COLO668 (cell line): ENCODE measurements around the gene OR4C6.

Experiments used
- DNase-seq: peaks from one replicate; lab custom pipeline; 2025; ENCODE audit not compliant: unreplicated experiment; lab: John Stamatoyannopoulos, UW

OR4C6 gene

DNA sequence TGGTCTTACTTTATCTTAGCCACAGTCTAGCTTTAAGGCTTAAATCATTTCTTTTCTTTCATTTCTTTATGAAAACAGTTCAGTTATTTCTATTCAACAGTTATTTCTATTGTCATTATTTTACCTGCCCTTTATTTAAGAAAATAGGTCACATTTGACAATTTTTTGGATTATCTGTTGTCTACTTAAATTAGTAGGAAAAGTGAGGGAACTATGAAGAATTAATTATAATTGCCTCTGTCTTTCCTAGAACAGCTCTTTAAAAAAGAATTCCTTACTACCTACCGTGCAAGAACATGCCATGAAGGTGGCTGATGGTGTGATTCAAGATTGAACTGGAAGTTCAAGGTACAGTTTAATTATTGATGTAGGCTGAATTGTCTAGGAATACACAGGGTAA is at the start of gene OR4C6:
Gene OR4C6, plus strand, starts transcription at position 301 of the 400 bp plus-strand sequence. CDS start 2,966 bp downstream, outside the sequence.
- DNase-seq = no peak

DNA sequence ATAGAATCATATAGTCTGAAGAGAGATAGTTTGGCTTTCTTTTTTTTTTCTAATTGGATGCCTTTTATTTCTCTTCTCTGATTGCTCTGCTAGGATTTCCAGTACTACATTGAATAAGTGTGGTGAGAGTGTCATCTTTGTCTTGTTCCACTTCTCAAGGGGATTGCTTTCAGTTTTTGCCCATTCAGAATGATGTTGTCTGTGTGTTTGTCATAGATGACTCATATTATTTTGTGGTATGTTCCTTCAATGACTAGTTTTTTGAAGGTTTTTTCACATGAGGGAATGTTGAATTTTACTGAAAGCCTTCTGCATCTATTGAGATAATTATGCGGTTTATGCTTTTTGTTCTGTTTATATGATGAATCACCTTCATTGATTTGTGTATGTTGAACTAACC is 37.5 kb upstream of the OR4C6 start:
- DNase-seq = no peak

DNA sequence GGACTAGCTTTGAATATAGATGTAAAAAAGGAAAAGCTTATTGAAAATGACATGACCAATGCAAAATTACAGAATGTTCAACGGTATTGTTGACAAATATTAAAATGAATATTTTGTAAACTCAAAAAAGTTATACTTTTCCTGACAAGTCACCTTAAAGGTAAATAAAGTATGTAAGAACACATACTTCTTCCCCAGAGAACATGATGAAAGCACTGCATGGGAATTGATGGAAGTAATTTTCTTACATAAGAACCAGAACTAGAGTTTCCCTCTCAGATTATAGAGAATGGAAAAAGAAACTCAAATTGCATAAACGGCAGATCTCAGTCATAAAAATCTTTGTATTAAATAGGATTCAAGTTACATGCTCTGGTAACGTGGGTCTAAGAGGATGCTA is 27.2 kb upstream of the OR4C6 start, which contains the start of gene OR4P4:
Gene OR4P4, plus strand, starts transcription at position 301 of the 400 bp plus-strand sequence.
- no peak for DNase-seq

DNA sequence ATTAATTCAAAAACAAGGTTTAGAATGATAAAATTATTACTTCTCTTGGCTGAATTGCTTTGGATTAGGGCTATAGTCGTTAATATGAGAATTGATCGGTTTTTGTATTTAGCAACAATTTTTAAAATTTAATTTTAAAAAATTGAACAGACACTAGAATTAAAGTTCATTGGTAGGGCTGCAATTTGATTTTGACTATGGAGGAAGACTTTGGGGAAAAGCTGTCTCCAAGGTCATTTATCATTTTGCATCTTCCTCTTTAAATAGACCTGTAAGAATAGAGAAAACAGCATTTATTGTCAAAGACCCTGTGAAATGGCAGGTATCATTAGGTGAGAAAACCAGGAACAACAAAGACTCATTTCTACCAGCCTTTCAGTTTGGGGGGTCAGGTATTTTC is 14.0 kb upstream of the OR4C6 start, which contains the start of gene OR4S2:
Gene OR4S2, plus strand, starts transcription at position 301 of the 400 bp plus-strand sequence. CDS start 2,577 bp downstream, outside the sequence.
- DNase-seq = no peak

DNA sequence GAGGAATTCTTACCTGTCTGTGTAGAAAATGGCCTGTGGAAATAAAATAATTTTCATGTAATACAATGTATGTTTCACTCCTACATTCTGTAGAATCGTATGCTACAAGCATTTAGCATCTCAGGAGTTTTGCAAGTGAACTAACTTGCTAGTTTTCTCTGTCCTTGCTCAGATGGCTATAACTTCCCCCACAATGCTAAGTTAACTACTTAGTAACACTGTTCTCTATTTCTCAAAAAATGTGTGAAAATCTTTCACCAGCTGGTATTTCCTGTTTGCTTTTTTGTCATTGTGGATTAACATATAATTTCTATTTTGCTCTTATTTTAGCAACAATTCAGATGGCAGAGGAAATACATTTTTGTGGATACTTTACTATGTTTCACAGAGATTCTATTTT is 9.4 kb upstream of the OR4C6 start:
- no peak for DNase-seq

DNA sequence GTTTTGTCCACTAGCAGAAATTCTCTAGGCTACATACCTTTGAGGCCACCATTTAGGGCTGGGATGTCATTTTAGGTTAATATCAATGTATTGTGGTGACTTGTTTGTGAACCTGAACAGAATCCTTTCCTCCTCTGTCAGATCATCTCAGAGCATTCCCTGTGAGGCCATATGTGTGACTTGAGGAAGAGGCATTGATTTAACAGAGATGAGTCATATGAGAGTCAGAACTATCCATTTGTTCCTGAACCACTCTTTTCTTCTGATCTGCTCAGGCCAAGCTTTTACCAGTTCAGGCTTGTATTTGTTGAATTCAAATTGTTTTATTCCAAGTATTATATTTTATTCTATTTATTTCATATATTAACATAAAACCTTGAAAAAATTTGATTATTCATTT is 6.9 kb upstream of the OR4C6 start:
- DNase-seq = no peak

DNA sequence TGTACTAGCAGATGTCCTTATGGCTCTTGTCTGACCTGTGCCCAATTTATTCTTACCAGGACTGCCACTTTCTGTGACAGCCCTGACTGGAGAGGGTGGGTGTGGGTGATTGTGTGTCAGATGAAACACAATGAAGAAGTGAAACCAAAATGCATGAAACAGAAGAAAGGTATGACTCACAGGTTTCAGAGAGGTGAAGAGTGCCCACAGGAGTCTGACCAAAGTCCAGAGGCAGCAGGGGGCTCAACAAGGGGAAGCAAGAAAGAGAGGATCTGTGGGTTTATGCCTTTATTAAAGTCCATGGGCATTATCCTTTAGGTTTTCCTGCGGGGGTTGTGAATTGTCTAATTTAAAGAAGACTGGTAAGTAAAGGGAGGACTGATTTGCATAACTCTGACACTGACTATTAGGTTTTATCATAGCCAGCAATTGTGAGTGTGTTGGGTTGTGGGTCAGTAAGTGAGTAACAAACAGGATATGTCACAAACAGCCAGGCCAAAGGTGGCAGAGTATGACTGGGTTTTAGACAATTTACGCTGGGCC is 3.9 kb upstream of the OR4C6 start:
- DNase-seq = no peak

DNA sequence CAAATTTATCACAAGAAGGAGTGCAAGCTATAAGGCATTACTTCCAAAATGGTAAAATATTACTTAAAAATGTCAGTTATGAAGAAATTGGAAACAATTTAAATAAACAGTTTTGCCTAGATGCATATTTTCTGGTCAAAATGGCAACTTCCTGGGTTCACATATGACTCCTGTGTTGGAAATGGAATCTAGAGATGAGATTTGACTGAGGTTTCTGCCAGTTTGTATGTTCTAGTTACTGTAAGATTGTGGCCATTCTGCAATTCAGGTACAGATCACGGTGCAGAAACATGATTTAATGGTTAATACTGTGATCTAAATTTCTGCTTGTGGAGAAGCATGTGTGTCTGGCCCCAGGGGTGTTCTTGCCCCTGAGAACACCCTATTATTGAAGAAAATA is 3.4 kb upstream of the OR4C6 start:
- DNase-seq = no peak

DNA sequence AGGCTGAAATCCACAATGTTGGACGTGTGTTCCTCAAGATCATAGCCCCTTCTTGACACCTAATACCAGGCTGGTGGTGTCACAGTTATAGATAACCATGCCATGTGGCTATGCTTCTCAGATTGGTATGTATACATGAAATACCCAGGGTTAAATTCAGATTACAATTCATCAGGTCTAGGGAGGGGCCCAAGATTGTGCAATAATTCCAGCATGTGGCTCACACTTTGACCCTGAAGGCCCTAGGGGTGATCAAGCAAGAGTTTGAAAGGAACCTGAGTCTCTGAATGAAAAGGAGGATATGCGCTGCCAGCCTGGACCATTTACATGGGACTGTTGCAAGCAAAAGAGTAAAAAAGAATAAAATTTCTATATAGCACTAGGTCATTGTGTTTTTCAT is 7.4 kb downstream of the OR4C6 start:
- no peak for DNase-seq

DNA sequence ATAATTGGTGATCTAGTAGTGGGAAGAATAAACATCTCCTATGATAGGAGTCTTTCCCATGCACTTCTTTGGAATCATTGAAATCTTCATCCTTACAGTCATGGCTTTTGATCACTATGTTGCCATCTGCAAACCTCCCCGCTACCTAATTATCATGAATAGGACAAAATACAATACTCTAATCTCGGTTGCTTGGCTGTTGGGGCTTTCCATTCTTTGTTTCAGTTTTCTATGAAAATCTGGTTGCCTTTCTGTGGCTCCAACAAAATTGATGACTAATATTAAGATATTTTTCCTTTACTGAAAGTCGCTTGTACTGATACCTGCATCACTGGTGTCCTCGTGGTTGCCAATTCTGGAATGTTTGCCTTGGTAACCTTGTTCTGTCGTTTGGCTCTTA is 11.9 kb downstream of the OR4C6 start:
- no peak for DNase-seq

DNA sequence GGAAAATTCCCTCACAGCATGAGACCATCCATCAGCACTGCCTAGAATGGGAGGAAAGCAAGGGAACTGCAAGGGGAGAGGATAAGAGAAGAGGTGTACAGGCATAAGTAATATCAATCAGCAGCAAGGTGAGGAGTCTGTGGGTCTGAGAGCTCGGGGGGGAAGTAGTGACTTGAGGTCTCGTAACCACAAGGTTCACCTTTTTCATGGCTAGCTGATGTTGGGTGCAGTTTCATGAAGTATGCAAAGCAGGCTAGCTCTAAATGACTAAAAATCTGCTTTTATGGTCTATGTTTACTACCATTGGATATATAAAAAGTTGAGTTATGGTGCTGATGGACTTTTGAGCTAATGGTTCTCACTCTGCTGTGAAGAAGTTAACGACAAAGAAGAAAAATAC is 35.8 kb downstream of the OR4C6 start:
- no peak for DNase-seq

DNA sequence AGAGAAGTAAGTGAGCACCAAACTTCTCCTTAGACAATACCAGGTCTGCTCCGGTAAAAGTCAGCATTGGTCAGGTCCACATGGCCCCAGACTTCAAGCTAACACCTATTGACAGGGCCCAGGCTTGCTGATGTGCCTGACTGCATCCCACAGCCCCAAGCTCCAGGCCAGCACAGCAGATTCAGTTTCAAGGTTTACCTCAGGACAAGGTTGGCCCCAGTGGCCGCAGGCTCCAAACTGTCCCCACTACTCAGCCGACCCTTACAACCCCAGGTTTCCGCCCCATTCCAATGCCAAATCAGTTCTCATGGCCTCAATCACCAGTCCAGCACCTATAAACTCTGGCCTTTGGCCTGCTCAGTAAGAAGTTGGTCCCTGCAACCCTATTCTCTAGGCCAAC is 39.4 kb downstream of the OR4C6 start:
- no peak for DNase-seq

DNA sequence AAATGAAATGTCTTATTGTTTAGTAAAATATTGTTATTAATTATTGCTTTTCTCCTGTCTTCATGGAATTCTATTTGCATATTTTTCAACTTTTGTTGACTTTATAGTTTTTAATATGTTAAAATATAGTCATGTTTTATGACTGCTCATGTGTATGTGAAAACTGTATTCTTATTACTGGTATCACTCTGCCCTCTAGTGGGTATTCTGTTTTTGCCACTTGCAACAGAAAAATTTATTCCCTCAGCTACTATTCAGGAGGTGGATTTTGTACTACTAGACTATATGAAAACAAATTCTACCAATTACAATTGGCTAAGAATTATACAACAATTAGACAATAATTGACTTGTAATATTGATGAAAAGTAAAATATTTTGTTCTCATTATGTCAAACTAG is 45.0 kb downstream of the OR4C6 start:
- DNase-seq = no peak

DNA sequence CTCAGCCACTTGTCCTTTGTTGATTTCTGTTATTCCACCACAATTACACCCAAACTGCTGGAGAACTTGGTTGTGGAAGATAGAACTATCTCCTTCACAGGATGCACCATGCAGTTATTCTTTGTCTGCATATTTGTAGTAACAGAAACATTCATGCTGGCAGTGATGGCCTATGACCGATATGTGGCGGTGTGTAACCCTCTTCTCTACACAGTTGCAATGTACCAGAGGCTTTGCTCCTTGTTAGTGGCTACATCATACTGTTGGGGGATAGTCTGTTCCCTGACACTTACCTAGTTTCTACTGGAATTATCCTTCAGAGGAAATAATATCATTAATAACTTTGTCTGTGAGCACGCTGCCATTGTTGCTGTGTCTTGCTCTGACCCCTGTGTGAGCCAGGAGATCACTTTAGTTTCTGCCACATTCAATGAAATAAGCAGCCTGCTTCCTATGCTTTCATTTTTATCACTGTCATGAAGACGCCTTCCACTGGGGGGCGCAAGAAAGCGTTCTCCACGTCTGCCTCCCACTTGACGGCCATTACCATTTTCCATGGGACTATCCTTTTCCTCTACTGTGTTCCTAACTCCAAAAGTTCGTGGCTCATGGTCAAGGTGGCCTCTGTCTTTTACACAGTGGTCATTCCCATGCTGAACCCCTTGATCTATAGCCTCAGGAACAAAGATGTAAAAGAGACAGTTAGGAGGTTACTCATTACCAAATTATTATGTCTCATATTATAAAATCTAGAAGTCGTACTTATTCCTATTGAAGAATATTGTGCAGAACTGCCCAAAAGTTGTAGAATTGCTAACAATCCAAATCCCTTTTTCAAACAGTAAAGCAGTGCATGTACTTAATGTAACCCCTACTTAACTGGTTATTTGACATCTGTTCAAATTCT is 53.2 kb downstream of the OR4C6 start:
- DNase-seq = no peak
